ENCODE results near the gene SH2D3C.

SH2D3C gene

DNA sequence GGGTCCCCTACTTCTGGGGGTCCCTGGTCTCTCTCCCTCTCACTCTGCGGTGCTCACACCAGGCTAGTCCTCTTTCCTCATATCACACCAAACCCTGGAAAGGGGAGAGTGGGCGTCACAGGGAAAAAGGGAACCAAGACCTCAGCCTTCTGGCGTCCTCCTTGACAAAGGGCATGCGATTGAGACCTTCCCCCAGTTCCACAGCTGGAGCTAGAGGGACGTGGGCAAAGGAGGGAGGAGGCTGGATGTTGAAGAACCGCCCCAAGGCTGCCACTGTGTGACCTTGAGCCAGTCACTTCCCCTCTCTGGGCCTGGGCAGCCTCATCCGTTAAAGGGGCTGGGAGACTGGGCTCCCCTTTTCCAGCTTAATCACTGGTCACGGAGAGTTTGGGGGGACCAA, 24.8 kb downstream of the SH2D3C start:
- no peaks in the 10 kb centered on the region for H3K79me2 ChIP-seq (ENCODE audit: insufficient read depth, low read length)
- H3K9me2 ChIP-seq (replicated peaks; ENCODE audit: insufficient read depth, low read length), result no peaks in the 10 kb centered on the region
- H2AFZ ChIP-seq (ENCODE audit: low read depth, low read length, severe bottlenecking), result no peak overlapping the region
- H3K4me3 ChIP-seq (ENCODE audit: insufficient read depth, low read length, poor library complexity, severe bottlenecking), result no peak overlapping the region
- no peak overlapping the region for H3K27ac ChIP-seq (ENCODE audit: low read depth, low read length)
- H4K20me1 ChIP-seq (ENCODE audit: low read depth, low read length), result no peaks in the 10 kb centered on the region
- TF ChIP-seq CTCF (IDR thresholded peaks at IDR 0.05; ENCODE audit: insufficient read depth, low read length, poor library complexity, severe bottlenecking), result no peak
- no peak for TF ChIP-seq EZH2phosphoT487 (conservative IDR thresholded peaks at IDR 0.05; ENCODE audit: low read length)
- H3F3A ChIP-seq (ENCODE audit: insufficient read depth), result no peaks in the 10 kb centered on the region
- no peak overlapping the region for H3K4me2 ChIP-seq (ENCODE audit: low read depth, low read length, poor library complexity, severe bottlenecking)
- no peaks in the 10 kb centered on the region for H3K36me3 ChIP-seq (ENCODE audit: low read length)
- H3K27me3 ChIP-seq (ENCODE audit: low read length), result no peaks in the 10 kb centered on the region
- no peaks in the 10 kb centered on the region for H3K9me3 ChIP-seq (ENCODE audit: insufficient read depth, low read length)
- no peak overlapping the region for H3K9ac ChIP-seq (ENCODE audit: low read length)

DNA sequence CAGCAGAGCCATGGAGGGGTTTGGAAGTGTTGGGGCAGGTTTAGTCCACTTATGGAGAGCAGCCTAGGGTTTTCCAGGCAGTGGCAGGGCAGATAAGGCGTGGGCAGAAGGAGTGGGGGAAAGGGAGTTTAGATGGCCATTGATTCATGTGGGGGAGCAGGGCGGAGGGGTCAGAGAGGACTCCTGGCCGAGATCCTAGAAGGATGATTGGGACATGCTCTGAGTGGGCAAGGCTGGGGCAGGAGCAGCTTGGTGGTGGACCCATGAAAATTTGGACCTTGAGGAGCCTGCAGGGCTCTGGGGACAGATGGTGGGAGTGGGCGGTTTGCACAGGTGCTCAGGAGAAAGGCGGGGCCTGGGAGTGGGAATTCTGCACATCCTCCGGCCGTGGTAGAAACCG, 25.3 kb downstream of the SH2D3C start:
- H2AFZ ChIP-seq (ENCODE audit: low read depth, low read length, severe bottlenecking), result no peak overlapping the region
- no peak overlapping the region for H3K9ac ChIP-seq (ENCODE audit: low read length)
- H3F3A ChIP-seq (ENCODE audit: insufficient read depth), result no peaks in the 10 kb centered on the region
- H3K4me3 ChIP-seq (ENCODE audit: insufficient read depth, low read length, poor library complexity, severe bottlenecking), result no peak overlapping the region
- H3K9me3 ChIP-seq (ENCODE audit: insufficient read depth, low read length), result no peaks in the 10 kb centered on the region
- H3K4me2 ChIP-seq (ENCODE audit: low read depth, low read length, poor library complexity, severe bottlenecking), result no peak overlapping the region
- H3K36me3 ChIP-seq (ENCODE audit: low read length), result no peaks in the 10 kb centered on the region
- no peak overlapping the region for H3K27ac ChIP-seq (ENCODE audit: low read depth, low read length)
- TF ChIP-seq CTCF (IDR thresholded peaks at IDR 0.05; ENCODE audit: insufficient read depth, low read length, poor library complexity, severe bottlenecking), result no peak
- TF ChIP-seq EZH2phosphoT487 (conservative IDR thresholded peaks at IDR 0.05; ENCODE audit: low read length), result no peak
- no peaks in the 10 kb centered on the region for H4K20me1 ChIP-seq (ENCODE audit: low read depth, low read length)
- H3K27me3 ChIP-seq (ENCODE audit: low read length), result no peaks in the 10 kb centered on the region
- H3K9me2 ChIP-seq (replicated peaks; ENCODE audit: insufficient read depth, low read length), result no peaks in the 10 kb centered on the region
- H3K79me2 ChIP-seq (ENCODE audit: insufficient read depth, low read length), result no peaks in the 10 kb centered on the region

DNA sequence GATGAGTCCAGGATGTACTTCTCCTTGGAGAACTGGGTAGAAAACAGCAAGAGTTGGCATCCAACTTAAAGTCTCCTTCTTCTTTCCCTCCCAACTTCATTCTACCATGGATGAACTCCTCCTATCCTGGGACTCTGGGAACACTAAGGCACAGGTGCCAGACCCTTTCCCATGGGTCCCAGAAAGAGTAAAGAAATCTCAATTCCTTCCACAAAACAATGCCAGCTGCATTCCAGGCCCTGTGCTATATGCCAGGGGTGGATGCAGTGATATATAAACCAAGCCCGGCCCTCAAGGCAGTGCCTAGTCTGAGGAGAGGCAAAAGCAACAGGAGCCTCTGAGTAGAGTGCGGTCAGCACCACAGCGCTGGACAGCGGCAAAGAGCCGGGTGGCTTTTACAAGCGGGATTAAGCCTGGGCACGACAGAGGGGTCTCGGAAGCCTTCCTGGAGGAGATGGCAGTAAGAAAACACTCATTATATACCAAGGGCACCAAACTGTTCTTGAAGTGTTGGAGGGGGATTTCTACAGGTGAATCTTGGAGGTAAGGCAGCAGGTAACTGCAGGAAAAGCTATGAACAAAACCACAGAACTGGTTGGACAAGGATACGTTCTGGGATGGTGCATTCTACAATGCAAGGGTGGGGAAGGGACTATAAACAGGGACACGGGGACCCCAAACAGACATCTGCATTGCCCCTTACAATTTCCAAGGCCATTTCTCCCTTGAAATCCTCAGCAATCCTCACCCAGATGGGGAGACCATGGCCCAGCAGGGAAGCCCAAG, 27.0 kb downstream of the SH2D3C start:
- no peaks in the 10 kb centered on the region for H3K36me3 ChIP-seq (ENCODE audit: low read length)
- H3K9me2 ChIP-seq (replicated peaks; ENCODE audit: insufficient read depth, low read length), result no peaks in the 10 kb centered on the region
- no peaks in the 10 kb centered on the region for H3K27me3 ChIP-seq (ENCODE audit: low read length)
- TF ChIP-seq EZH2phosphoT487 (conservative IDR thresholded peaks at IDR 0.05; ENCODE audit: low read length), result no peak
- no peak for TF ChIP-seq CTCF (IDR thresholded peaks at IDR 0.05; ENCODE audit: insufficient read depth, low read length, poor library complexity, severe bottlenecking)
- no peak overlapping the region for H3K4me2 ChIP-seq (ENCODE audit: low read depth, low read length, poor library complexity, severe bottlenecking)
- H3K27ac ChIP-seq (ENCODE audit: low read depth, low read length), result no peak overlapping the region
- H3K9ac ChIP-seq (ENCODE audit: low read length), result no peak overlapping the region
- H3K4me3 ChIP-seq (ENCODE audit: insufficient read depth, low read length, poor library complexity, severe bottlenecking), result no peak overlapping the region
- no peak overlapping the region for H2AFZ ChIP-seq (ENCODE audit: low read depth, low read length, severe bottlenecking)
- H4K20me1 ChIP-seq (ENCODE audit: low read depth, low read length), result no peaks in the 10 kb centered on the region
- H3F3A ChIP-seq (ENCODE audit: insufficient read depth), result no peaks in the 10 kb centered on the region
- H3K79me2 ChIP-seq (ENCODE audit: insufficient read depth, low read length), result no peaks in the 10 kb centered on the region
- no peaks in the 10 kb centered on the region for H3K9me3 ChIP-seq (ENCODE audit: insufficient read depth, low read length)

Data from SU-DHL-6 (cell line).